WTC11 (cell line): ENCODE measurements around the gene ANKRD22. TPM values are rescaled to one million over a fixed set of nuclear protein-coding genes. Genes with fewer than 3 reads are reported as not detected.

ENCODE experiments used
- ATAC-seq: fragments of 200-7000 bp; cut with Tn5 transposase; 2 replicates; pipeline ENCODE4 v1.10.0; 2021; ENCODE audit warnings: mild to moderate bottlenecking, moderate library complexity
- CTCF ChIA-PET: fragments of 300-600 bp; sonication (Branson Sonifier 250); formaldehyde crosslinking; loops from one replicate; lab custom pipeline; 2021; ENCODE audit warnings: antibody characterized with exemption; lab: Charles Lee
- POLR2A ChIA-PET: fragments of 350-600 bp; sonication (Branson Sonifier 250); formaldehyde crosslinking; loops from one replicate; lab custom pipeline; 2021; ENCODE audit warnings: antibody characterized with exemption; lab: Charles Lee
- DNase-seq: peaks from one replicate; pipeline ENCODE4 v3.0.0; 2021; ENCODE audit warnings: low spot score
- H3K27ac Mint-ChIP-seq: 2 replicates; pipeline ENCODE4 v1.8.0; 2021; ENCODE audit warnings: mixed read lengths
- H3K27me3 Mint-ChIP-seq: 2 replicates; pipeline ENCODE4 v1.8.0; 2021; ENCODE audit warnings: low read depth, mild to moderate bottlenecking, moderate library complexity, mixed read lengths
- H3K36me3 Mint-ChIP-seq: 2 replicates; pipeline ENCODE4 v1.8.0; 2021; ENCODE audit warnings: mixed read lengths
- H3K4me1 Mint-ChIP-seq: 2 replicates; pipeline ENCODE4 v1.8.0; 2022; ENCODE audit warnings: mixed read lengths
- H3K4me3 Mint-ChIP-seq: 2 replicates; pipeline ENCODE4 v1.8.0; 2021; ENCODE audit warnings: mild to moderate bottlenecking, moderate library complexity, mixed read lengths
- H3K9me3 Mint-ChIP-seq: 2 replicates; pipeline ENCODE4 v1.8.0; 2021; ENCODE audit warnings: mixed read lengths
- CREM ChIP-seq: sonication (generic); formaldehyde crosslinking; IDR thresholded peaks from 2 replicates; pipeline ENCODE4 v1.8.1; 2022; ENCODE audit warnings: mild to moderate bottlenecking, missing genetic modification reagents, moderate library complexity
- EMX1 ChIP-seq: fragments of 250-450 bp; sonication (Bioruptor Pico); IDR thresholded peaks from 2 replicates; pipeline ENCODE4 v1.8.0; 2021; ENCODE audit warnings: mild to moderate bottlenecking
- GABPB1 ChIP-seq: sonication (generic); formaldehyde crosslinking; IDR thresholded peaks from 2 replicates; pipeline ENCODE4 v1.8.1; 2023; ENCODE audit warnings: mild to moderate bottlenecking, missing genetic modification reagents
- GRHL2 ChIP-seq: fragments of 250-450 bp; sonication (Bioruptor Pico); IDR thresholded peaks from 2 replicates; pipeline ENCODE4 v1.8.0; 2022; ENCODE audit warnings: mild to moderate bottlenecking, moderate library complexity; ENCODE audit not compliant: insufficient replicate concordance, severe bottlenecking
- GTF2I ChIP-seq: fragments of 250-450 bp; sonication (Bioruptor Pico); conservative IDR thresholded peaks from 2 replicates; pipeline ENCODE4 v1.4.0; 2021; ENCODE audit warnings: mild to moderate bottlenecking
- NR1H2 ChIP-seq: sonication (generic); formaldehyde crosslinking; IDR thresholded peaks from 2 replicates; pipeline ENCODE4 v1.9.0; 2021; ENCODE audit warnings: mild to moderate bottlenecking, moderate library complexity, missing genetic modification reagents
- SMAD3 ChIP-seq: sonication (generic); formaldehyde crosslinking; IDR thresholded peaks from 2 replicates; pipeline ENCODE4 v1.8.0; 2022; ENCODE audit warnings: missing genetic modification reagents, mild to moderate bottlenecking, borderline replicate concordance
- SP1 ChIP-seq: sonication (generic); formaldehyde crosslinking; conservative IDR thresholded peaks from 2 replicates; pipeline ENCODE4 v1.8.1; 2022; ENCODE audit warnings: missing genetic modification reagents
- TCF7 ChIP-seq: sonication (generic); formaldehyde crosslinking; IDR thresholded peaks from 2 replicates; pipeline ENCODE4 v1.8.0; 2022; ENCODE audit warnings: mild to moderate bottlenecking, low read depth, missing genetic modification reagents, moderate library complexity
- TP53 ChIP-seq: sonication (generic); formaldehyde crosslinking; IDR thresholded peaks from 2 replicates; pipeline ENCODE4 v1.8.1; 2023; ENCODE audit warnings: mild to moderate bottlenecking, missing genetic modification reagents
- ZNF219 ChIP-seq: sonication (generic); formaldehyde crosslinking; IDR thresholded peaks from 2 replicates; pipeline ENCODE4 v1.8.0; 2023; ENCODE audit warnings: missing genetic modification reagents, mild to moderate bottlenecking, borderline replicate concordance
- ZNF263 ChIP-seq: sonication (generic); formaldehyde crosslinking; IDR thresholded peaks from 2 replicates; pipeline ENCODE4 v1.8.1; 2022; ENCODE audit warnings: low read depth, mild to moderate bottlenecking, moderate library complexity, missing genetic modification reagents
- ZNF416 ChIP-seq: fragments of 250-450 bp; sonication (Bioruptor Pico); IDR thresholded peaks from 2 replicates; pipeline ENCODE4 v1.9.0; 2021; ENCODE audit warnings: mild to moderate bottlenecking, inconsistent platforms
- total RNA-seq: library from RNA; stranded (reverse); gene quantifications from 3 replicates; pipeline ENCODE4 v1.2.3, GENCODE V29; 2021
- TF ChIP-seq, protein P1 (sequence below): sonication (generic); formaldehyde crosslinking; IDR thresholded peaks from 2 replicates; pipeline ENCODE4 v1.8.1; 2023; ENCODE audit warnings: mild to moderate bottlenecking, moderate library complexity, missing genetic modification reagents
- TF ChIP-seq, protein P2 (sequence below): fragments of 250-450 bp; sonication (Bioruptor Pico); IDR thresholded peaks from 2 replicates; pipeline ENCODE4 v1.9.0; 2021; ENCODE audit warnings: mild to moderate bottlenecking, borderline replicate concordance
- TF ChIP-seq, protein P3 (sequence below): sonication (generic); formaldehyde crosslinking; IDR thresholded peaks from 2 replicates; pipeline ENCODE4 v1.8.0; 2022; ENCODE audit warnings: mild to moderate bottlenecking, missing genetic modification reagents
- TF ChIP-seq, protein P4 (sequence below): sonication (generic); formaldehyde crosslinking; IDR thresholded peaks from 2 replicates; pipeline ENCODE4 v1.8.0; 2022; ENCODE audit warnings: missing genetic modification reagents
- TF ChIP-seq, protein P5 (sequence below): sonication (generic); formaldehyde crosslinking; IDR thresholded peaks from 2 replicates; pipeline ENCODE4 v1.8.1; 2022; ENCODE audit warnings: mild to moderate bottlenecking, missing genetic modification reagents, moderate library complexity, borderline replicate concordance
- TF ChIP-seq, protein P6 (sequence below): sonication (generic); formaldehyde crosslinking; IDR thresholded peaks from 2 replicates; pipeline ENCODE4 v1.8.0; 2022; ENCODE audit warnings: mild to moderate bottlenecking, missing genetic modification reagents

Gene ANKRD22
- total RNA-seq, 1 experiment from 2014 or later, result not detected

DNA sequence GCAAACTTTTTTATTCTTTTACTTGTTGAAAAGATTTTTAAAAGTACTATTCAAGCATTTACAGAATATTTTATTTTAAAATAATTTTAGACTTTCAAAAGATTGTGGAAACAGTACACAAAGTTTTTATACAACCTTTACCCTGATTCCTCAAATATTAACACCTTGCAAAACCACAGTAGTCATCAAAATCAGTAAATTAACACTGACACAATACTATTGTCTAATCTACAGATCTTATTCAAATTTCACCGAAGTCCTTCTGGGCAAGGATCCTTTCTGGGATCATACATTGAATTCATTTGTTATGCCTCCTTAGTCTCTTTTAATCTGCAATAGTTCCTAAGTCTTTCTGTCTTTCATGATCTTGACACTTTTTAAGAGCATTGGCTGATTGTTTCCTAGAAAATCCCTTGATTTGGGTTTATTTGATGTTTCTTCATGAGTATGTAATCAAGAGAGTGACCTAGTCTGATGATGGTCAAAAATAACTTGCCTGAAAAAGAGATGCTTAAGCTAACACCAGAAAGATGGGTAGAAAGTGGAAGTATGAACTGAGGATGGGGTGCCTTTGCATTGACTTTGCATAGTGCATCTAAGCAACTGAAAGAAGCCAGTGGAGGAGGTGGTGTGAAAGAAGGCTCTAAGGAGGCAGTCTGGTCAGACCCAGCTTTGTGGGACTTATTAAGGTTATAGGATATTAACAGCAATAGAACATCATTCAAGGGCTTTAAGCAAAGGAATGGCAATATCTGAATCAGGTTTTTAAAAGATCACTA is 38.1 kb upstream of the ANKRD22 start:
- no peak for DNase-seq
- Mint-ChIP-seq H3K4me1 (peaks cover 26% of the 10 kb centered on the region), H3K9me3 (no peaks in the 10 kb centered on the region), H3K27ac (no peak overlapping the region), H3K27me3 (no peaks in the 10 kb centered on the region; the same call in 1 of the 2 replicates), H3K4me3 (no peak overlapping the region), H3K36me3 (no peaks in the 10 kb centered on the region)
- ChIA-PET POLR2A (no interaction called here), CTCF (no interaction called here)
- ATAC-seq, result no peak
- no peak for TF ChIP-seq TP53
- no peak for TF ChIP-seq ZNF416
- TF ChIP-seq, protein P1, sequence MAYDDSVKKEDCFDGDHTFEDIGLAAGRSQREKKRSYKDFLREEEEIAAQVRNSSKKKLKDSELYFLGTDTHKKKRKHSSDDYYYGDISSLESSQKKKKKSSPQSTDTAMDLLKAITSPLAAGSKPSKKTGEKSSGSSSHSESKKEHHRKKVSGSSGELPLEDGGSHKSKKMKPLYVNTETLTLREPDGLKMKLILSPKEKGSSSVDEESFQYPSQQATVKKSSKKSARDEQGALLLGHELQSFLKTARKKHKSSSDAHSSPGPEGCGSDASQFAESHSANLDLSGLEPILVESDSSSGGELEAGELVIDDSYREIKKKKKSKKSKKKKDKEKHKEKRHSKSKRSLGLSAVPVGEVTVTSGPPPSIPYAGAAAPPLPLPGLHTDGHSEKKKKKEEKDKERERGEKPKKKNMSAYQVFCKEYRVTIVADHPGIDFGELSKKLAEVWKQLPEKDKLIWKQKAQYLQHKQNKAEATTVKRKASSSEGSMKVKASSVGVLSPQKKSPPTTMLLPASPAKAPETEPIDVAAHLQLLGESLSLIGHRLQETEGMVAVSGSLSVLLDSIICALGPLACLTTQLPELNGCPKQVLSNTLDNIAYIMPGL, result no peak
- TF ChIP-seq, protein P2, sequence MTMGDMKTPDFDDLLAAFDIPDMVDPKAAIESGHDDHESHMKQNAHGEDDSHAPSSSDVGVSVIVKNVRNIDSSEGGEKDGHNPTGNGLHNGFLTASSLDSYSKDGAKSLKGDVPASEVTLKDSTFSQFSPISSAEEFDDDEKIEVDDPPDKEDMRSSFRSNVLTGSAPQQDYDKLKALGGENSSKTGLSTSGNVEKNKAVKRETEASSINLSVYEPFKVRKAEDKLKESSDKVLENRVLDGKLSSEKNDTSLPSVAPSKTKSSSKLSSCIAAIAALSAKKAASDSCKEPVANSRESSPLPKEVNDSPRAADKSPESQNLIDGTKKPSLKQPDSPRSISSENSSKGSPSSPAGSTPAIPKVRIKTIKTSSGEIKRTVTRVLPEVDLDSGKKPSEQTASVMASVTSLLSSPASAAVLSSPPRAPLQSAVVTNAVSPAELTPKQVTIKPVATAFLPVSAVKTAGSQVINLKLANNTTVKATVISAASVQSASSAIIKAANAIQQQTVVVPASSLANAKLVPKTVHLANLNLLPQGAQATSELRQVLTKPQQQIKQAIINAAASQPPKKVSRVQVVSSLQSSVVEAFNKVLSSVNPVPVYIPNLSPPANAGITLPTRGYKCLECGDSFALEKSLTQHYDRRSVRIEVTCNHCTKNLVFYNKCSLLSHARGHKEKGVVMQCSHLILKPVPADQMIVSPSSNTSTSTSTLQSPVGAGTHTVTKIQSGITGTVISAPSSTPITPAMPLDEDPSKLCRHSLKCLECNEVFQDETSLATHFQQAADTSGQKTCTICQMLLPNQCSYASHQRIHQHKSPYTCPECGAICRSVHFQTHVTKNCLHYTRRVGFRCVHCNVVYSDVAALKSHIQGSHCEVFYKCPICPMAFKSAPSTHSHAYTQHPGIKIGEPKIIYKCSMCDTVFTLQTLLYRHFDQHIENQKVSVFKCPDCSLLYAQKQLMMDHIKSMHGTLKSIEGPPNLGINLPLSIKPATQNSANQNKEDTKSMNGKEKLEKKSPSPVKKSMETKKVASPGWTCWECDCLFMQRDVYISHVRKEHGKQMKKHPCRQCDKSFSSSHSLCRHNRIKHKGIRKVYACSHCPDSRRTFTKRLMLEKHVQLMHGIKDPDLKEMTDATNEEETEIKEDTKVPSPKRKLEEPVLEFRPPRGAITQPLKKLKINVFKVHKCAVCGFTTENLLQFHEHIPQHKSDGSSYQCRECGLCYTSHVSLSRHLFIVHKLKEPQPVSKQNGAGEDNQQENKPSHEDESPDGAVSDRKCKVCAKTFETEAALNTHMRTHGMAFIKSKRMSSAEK (CRISPR knock-in tag), result no peak
- TF ChIP-seq, protein P3, sequence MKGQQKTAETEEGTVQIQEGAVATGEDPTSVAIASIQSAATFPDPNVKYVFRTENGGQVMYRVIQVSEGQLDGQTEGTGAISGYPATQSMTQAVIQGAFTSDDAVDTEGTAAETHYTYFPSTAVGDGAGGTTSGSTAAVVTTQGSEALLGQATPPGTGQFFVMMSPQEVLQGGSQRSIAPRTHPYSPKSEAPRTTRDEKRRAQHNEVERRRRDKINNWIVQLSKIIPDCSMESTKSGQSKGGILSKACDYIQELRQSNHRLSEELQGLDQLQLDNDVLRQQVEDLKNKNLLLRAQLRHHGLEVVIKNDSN (CRISPR knock-in tag), result no peak
- no peak for TF ChIP-seq ZNF263 (CRISPR knock-in tag)
- TF ChIP-seq NR1H2 (CRISPR knock-in tag), result no peak
- no peak for TF ChIP-seq CREM (CRISPR knock-in tag)
- TF ChIP-seq, protein P4, sequence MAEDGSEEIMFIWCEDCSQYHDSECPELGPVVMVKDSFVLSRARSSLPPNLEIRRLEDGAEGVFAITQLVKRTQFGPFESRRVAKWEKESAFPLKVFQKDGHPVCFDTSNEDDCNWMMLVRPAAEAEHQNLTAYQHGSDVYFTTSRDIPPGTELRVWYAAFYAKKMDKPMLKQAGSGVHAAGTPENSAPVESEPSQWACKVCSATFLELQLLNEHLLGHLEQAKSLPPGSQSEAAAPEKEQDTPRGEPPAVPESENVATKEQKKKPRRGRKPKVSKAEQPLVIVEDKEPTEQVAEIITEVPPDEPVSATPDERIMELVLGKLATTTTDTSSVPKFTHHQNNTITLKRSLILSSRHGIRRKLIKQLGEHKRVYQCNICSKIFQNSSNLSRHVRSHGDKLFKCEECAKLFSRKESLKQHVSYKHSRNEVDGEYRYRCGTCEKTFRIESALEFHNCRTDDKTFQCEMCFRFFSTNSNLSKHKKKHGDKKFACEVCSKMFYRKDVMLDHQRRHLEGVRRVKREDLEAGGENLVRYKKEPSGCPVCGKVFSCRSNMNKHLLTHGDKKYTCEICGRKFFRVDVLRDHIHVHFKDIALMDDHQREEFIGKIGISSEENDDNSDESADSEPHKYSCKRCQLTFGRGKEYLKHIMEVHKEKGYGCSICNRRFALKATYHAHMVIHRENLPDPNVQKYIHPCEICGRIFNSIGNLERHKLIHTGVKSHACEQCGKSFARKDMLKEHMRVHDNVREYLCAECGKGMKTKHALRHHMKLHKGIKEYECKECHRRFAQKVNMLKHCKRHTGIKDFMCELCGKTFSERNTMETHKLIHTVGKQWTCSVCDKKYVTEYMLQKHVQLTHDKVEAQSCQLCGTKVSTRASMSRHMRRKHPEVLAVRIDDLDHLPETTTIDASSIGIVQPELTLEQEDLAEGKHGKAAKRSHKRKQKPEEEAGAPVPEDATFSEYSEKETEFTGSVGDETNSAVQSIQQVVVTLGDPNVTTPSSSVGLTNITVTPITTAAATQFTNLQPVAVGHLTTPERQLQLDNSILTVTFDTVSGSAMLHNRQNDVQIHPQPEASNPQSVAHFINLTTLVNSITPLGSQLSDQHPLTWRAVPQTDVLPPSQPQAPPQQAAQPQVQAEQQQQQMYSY, result no peak
- TF ChIP-seq GRHL2 (CRISPR knock-in tag), result no peak
- no peak for TF ChIP-seq ZNF219 (CRISPR knock-in tag)
- TF ChIP-seq SP1 (CRISPR knock-in tag), result no peak

DNA sequence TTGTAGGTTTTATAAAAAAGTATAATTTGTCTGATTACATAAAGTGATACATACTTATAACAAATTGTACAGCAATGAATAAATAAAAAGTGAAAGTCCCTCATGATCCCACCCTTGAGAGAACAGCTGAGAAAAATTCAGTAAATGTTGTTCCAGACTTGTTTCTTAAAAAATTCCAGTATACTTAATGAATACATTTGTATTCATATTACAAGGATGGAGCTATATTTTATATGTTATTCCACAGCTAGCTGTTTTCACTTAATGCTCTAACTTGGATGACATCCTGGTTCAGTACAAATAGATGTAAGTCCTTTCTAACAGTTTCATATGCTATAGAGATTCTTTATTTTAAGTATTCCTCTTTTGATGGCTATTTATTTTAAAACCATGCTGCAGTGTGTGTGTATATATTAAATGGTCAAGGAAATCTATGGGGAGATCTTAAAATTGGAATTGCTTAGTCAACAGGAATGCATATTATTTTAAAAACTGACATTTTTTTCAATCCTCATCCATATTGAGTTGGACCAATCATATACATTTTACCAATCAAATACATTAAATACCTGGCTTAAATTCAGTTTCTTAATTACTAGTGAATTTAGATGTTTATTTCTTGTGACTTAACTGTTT is 37.3 kb upstream of the ANKRD22 start:
- ChIA-PET POLR2A (no interaction called here), CTCF (no interaction called here)
- TF ChIP-seq, protein P5, sequence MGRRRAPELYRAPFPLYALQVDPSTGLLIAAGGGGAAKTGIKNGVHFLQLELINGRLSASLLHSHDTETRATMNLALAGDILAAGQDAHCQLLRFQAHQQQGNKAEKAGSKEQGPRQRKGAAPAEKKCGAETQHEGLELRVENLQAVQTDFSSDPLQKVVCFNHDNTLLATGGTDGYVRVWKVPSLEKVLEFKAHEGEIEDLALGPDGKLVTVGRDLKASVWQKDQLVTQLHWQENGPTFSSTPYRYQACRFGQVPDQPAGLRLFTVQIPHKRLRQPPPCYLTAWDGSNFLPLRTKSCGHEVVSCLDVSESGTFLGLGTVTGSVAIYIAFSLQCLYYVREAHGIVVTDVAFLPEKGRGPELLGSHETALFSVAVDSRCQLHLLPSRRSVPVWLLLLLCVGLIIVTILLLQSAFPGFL (CRISPR knock-in tag), result no peak
- TF ChIP-seq ZNF219 (CRISPR knock-in tag) (no peak), TCF7 (no peak), EMX1 (no peak), SMAD3 (CRISPR knock-in tag) (no peak), GABPB1 (CRISPR knock-in tag) (no peak), GTF2I (CRISPR knock-in tag) (no peak)
- TF ChIP-seq, protein P6, sequence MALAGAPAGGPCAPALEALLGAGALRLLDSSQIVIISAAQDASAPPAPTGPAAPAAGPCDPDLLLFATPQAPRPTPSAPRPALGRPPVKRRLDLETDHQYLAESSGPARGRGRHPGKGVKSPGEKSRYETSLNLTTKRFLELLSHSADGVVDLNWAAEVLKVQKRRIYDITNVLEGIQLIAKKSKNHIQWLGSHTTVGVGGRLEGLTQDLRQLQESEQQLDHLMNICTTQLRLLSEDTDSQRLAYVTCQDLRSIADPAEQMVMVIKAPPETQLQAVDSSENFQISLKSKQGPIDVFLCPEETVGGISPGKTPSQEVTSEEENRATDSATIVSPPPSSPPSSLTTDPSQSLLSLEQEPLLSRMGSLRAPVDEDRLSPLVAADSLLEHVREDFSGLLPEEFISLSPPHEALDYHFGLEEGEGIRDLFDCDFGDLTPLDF, result no peak
- no peaks in the 10 kb centered on the region for H3K9me3 Mint-ChIP-seq
- H3K36me3 Mint-ChIP-seq, result no peaks in the 10 kb centered on the region
- no peak overlapping the region for H3K4me3 Mint-ChIP-seq
- H3K27ac Mint-ChIP-seq, result no peak overlapping the region
- peaks cover 26% of the 10 kb centered on the region for H3K4me1 Mint-ChIP-seq
- no peaks in the 10 kb centered on the region; the same call in 1 of the 2 replicates for H3K27me3 Mint-ChIP-seq
- DNase-seq, result no peak
- no peak for ATAC-seq
